C4-2B (cell line): ENCODE results near the gene EFEMP1.

Source experiments
- H3K27ac ChIP-seq: fragments of 450-650 bp; 2 replicates; pipeline ENCODE4 v1.5.1; 2017
- CTCF ChIP-seq: fragments of 450-650 bp; conservative IDR thresholded peaks from 2 replicates; pipeline ENCODE4 v1.5.1; 2017; ENCODE audit warnings: mild to moderate bottlenecking
- ZFX ChIP-seq: fragments of 450-650 bp; IDR thresholded peaks from 2 replicates; pipeline ENCODE4 v1.6.1; 2017

EFEMP1 gene

GRCh38 chr2:55860832-55861231 lies 62.8 kb downstream of the EFEMP1 start:
- no peak overlapping the region for H3K27ac ChIP-seq

GRCh38 chr2:55859875-55860274 lies 63.7 kb downstream of the EFEMP1 start:
- TF ChIP-seq ZFX = no peak
- no peak for TF ChIP-seq CTCF

More at GRCh38 chr2:55860832-55861231, 62.8 kb downstream of the EFEMP1 start:
- TF ChIP-seq ZFX (no peak), CTCF (no peak)

GRCh38 chr2:55857766-55858165 lies 65.8 kb downstream of the EFEMP1 start:
- no peak for TF ChIP-seq ZFX
- TF ChIP-seq CTCF = no peak
- no peak overlapping the region for H3K27ac ChIP-seq

More at GRCh38 chr2:55859875-55860274, 63.7 kb downstream of the EFEMP1 start:
- no peak overlapping the region for H3K27ac ChIP-seq

- no peak for TF ChIP-seq ZFX
- TF ChIP-seq CTCF = no peak
- no peak overlapping the region for H3K27ac ChIP-seq
These were observed 66.6 kb downstream of the EFEMP1 start for GRCh38 chr2:55856936-55857335.

GRCh38 chr2:55848096-55848495 lies 75.5 kb downstream of the EFEMP1 start:
- H3K27ac ChIP-seq = no peak overlapping the region
- no peak for TF ChIP-seq ZFX

GRCh38 chr2:55846426-55846825 lies 77.2 kb downstream of the EFEMP1 start:
- no peak overlapping the region for H3K27ac ChIP-seq
- no peak for TF ChIP-seq CTCF
- no peak for TF ChIP-seq ZFX

- no peak overlapping the region for H3K27ac ChIP-seq
- TF ChIP-seq ZFX = no peak
- no peak for TF ChIP-seq CTCF
These were observed 78.6 kb downstream of the EFEMP1 start for GRCh38 chr2:55844986-55845385.

GRCh38 chr2:55843994-55844345 lies 79.6 kb downstream of the EFEMP1 start:
- TF ChIP-seq ZFX (no peak), CTCF (no peak)
- H3K27ac ChIP-seq = no peak overlapping the region
